Stimulated activated CD8-positive, alpha-beta memory T cell treated with anti-CD3 and anti-CD28 coated beads, Interleukin-7, amount 100 ng/mL, for 4 hours (primary cell): ENCODE measurements around the gene CCNG2.
"Not testable (repeated sequence)": the region's sequence is repeated elsewhere in the genome, so short reads cannot be mapped to it uniquely, and the experiment has no call there.

ENCODE experiments used
- DNase-seq, 2 donors: peaks; one replicate each; pipeline ENCODE4 v3.0.0-alpha.2; 2020; ENCODE audit warnings: low read depth in 2 of 2

Gene CCNG2

GRCh38 chr4:77156912-77157858 is at the start of gene CCNG2:
TSS of gene CCNG2 (plus strand) at chr4:77157207. CDS start at chr4:77158533, 1,326 bp downstream.
- DNase-seq, result peak; percentile 69 to 78

GRCh38 chr4:77110730-77111129 is 46.3 kb upstream of the CCNG2 start:
- DNase-seq, result no peak

GRCh38 chr4:77113069-77113468 is 43.9 kb upstream of the CCNG2 start:
- no peak for DNase-seq

GRCh38 chr4:77117721-77118120 is 39.3 kb upstream of the CCNG2 start:
- no peak for DNase-seq

GRCh38 chr4:77120886-77121508 is 36.0 kb upstream of the CCNG2 start:
- DNase-seq, result no peak

GRCh38 chr4:77121736-77122240 is 35.2 kb upstream of the CCNG2 start:
- DNase-seq, result no peak

GRCh38 chr4:77122656-77123055 is 34.4 kb upstream of the CCNG2 start:
- no peak for DNase-seq

GRCh38 chr4:77123411-77123810 is 33.6 kb upstream of the CCNG2 start:
- no peak for DNase-seq

GRCh38 chr4:77124576-77124975 is 32.4 kb upstream of the CCNG2 start:
- no peak for DNase-seq

GRCh38 chr4:77125961-77126360 is 31.0 kb upstream of the CCNG2 start:
- no peak for DNase-seq

GRCh38 chr4:77126809-77127208 is 30.2 kb upstream of the CCNG2 start:
- no peak for DNase-seq

GRCh38 chr4:77127215-77127614 is 29.8 kb upstream of the CCNG2 start:
- no peak for DNase-seq

GRCh38 chr4:77127837-77128621 is 29.0 kb upstream of the CCNG2 start:
- DNase-seq, result no peak

- no peak for DNase-seq
Measured at GRCh38 chr4:77132652-77133312, 24.2 kb upstream of the CCNG2 start.

- not testable (repeated sequence) for DNase-seq
Measured at GRCh38 chr4:77137448-77137847, 19.6 kb upstream of the CCNG2 start.

- DNase-seq, result no peak
Measured at GRCh38 chr4:77141964-77142645, 14.9 kb upstream of the CCNG2 start.

GRCh38 chr4:77142646-77143028 is 14.4 kb upstream of the CCNG2 start:
- no peak for DNase-seq

- DNase-seq, result no peak
Measured at GRCh38 chr4:77143091-77143490, 13.9 kb upstream of the CCNG2 start.

- DNase-seq, result no peak
Measured at GRCh38 chr4:77145842-77146185, 11.2 kb upstream of the CCNG2 start.

- DNase-seq, result no peak
Measured at GRCh38 chr4:77146186-77147078, 10.6 kb upstream of the CCNG2 start.
